SK-N-SH (cell line): ENCODE results near the gene NDUFS3. TPM values are rescaled to one million over a fixed set of nuclear protein-coding genes. Genes with fewer than 3 reads are reported as not detected.

Experiments used
- CTCF ChIA-PET: fragments of 300-600, 350-600 bp; formaldehyde crosslinking; extraction: SDS; loops from one replicate; lab custom pipeline; 2021; lab: Yijun Ruan, JAX
- POLR2A ChIA-PET: fragments of 350-600 bp; sonication (Branson Sonifier 250); formaldehyde crosslinking; extraction: SDS; loops from one replicate; lab custom pipeline; 2020; ENCODE audit warnings: antibody characterized with exemption, inconsistent platforms; lab: Yijun Ruan, JAX
- DNase-seq: peaks from one replicate; pipeline ENCODE4 v3.0.0; 2012
- H2AFZ ChIP-seq: fragments of 200-600 bp; sonication (generic); 2 replicates; pipeline ENCODE4 v1.8.1; 2016; ENCODE audit warnings: antibody characterized with exemption, mild to moderate bottlenecking, low read depth
- H3F3A ChIP-seq: fragments of 200-600 bp; sonication (generic); replicated peaks from 2 replicates; pipeline ENCODE3; 2016; ENCODE audit warnings: antibody characterized with exemption, mild to moderate bottlenecking; ENCODE audit not compliant: insufficient read depth
- H3K27ac ChIP-seq, 2 experiments: fragments of 200-500 bp in 1 of 2; fragments of 200-600 bp in 1 of 2; sonication (Bioruptor generic) in 1 of 2; sonication (generic), shearing (Covaris generic) in 1 of 2; 2 replicates each; pipeline versions ENCODE4 v1.5.1 to v1.6.1; 2014 to 2016; ENCODE audit warnings: low read depth in 2 of 2, inconsistent platforms in 1 of 2, low read length in 1 of 2, mild to moderate bottlenecking in 1 of 2, mixed read lengths in 1 of 2
- H3K27me3 ChIP-seq: fragments of 200-600 bp; sonication (generic), shearing (Covaris generic); 2 replicates; pipeline ENCODE4 v1.6.1; 2016; ENCODE audit warnings: mixed run types; ENCODE audit not compliant: insufficient read depth
- H3K36me3 ChIP-seq, 2 experiments: fragments of 200-500 bp in 1 of 2; fragments of 200-600 bp in 1 of 2; sonication (Bioruptor generic) in 1 of 2; sonication (generic) in 1 of 2; replicated peaks in 1 of 2; 2 replicates each; pipeline versions ENCODE3 to v1.5.1; 2014 to 2016; ENCODE audit warnings: low read length in 1 of 2, mild to moderate bottlenecking in 1 of 2; ENCODE audit not compliant: insufficient read depth in 2 of 2, control insufficient read depth in 1 of 2
- H3K4me1 ChIP-seq, 2 experiments: fragments of 200-500 bp in 1 of 2; fragments of 200-600 bp in 1 of 2; sonication (Bioruptor generic) in 1 of 2; sonication (generic), shearing (Covaris generic) in 1 of 2; 2 replicates each; pipeline versions ENCODE4 v1.5.1 to v1.6.1; 2014 to 2016; ENCODE audit warnings: low read depth in 1 of 2, low read length in 1 of 2, mixed run types in 1 of 2; ENCODE audit not compliant: insufficient read depth in 2 of 2, control insufficient read depth in 1 of 2
- H3K4me2 ChIP-seq: fragments of 200-600 bp; sonication (generic), shearing (Covaris generic); 2 replicates; pipeline ENCODE4 v1.6.1; 2017; ENCODE audit warnings: mixed run types
- H3K4me3 ChIP-seq, 2 experiments: fragments of 200-500 bp in 1 of 2; fragments of 200-600 bp in 1 of 2; sonication (Bioruptor generic) in 1 of 2; sonication (generic), shearing (Covaris generic) in 1 of 2; 2 replicates each; pipeline versions ENCODE4 v1.5.1 to v1.8.1; 2014 to 2016; ENCODE audit warnings: low read depth in 2 of 2, inconsistent platforms in 1 of 2, low read length in 1 of 2, mild to moderate bottlenecking in 1 of 2, mixed read lengths in 1 of 2, moderate library complexity in 1 of 2
- H3K79me2 ChIP-seq: fragments of 200-600 bp; sonication (generic); 2 replicates; pipeline ENCODE4 v1.8.1; 2017; ENCODE audit warnings: mild to moderate bottlenecking; ENCODE audit not compliant: insufficient read depth
- H3K9ac ChIP-seq: fragments of 200-600 bp; sonication (generic); 2 replicates; pipeline ENCODE4 v1.6.1; 2017; ENCODE audit warnings: mixed run types
- H3K9me2 ChIP-seq: fragments of 200-600 bp; sonication (generic); 2 replicates; pipeline ENCODE4 v1.6.1; 2017; ENCODE audit warnings: mixed run types
- H3K9me3 ChIP-seq: fragments of 200-600 bp; sonication (generic); 2 replicates; pipeline ENCODE4 v1.6.1; 2017; ENCODE audit warnings: mixed run types, mild to moderate bottlenecking, moderate library complexity
- H4K20me1 ChIP-seq: fragments of 200-600 bp; sonication (generic); 2 replicates; pipeline ENCODE4 v1.6.1; 2017; ENCODE audit warnings: mild to moderate bottlenecking, mixed run types; ENCODE audit not compliant: insufficient read depth
- EP300 ChIP-seq, 2 experiments: IDR thresholded peaks; 2 replicates each; pipeline versions ENCODE4 v1.4.0 to v1.6.1; 2012; ENCODE audit warnings: borderline replicate concordance in 1 of 2, low read depth in 1 of 2, low read length in 1 of 2
- FOSL2 ChIP-seq: IDR thresholded peaks from 2 replicates; pipeline ENCODE4 v1.4.0; 2012; ENCODE audit warnings: low read depth, mild to moderate bottlenecking, moderate library complexity, borderline replicate concordance
- FOXJ3 ChIP-seq: sonication (generic); formaldehyde crosslinking; IDR thresholded peaks from 2 replicates; pipeline ENCODE4 v1.5.1; 2020; ENCODE audit warnings: mild to moderate bottlenecking, missing genetic modification reagents
- FOXM1 ChIP-seq: IDR thresholded peaks from 2 replicates; pipeline ENCODE4 v1.4.0; 2012; ENCODE audit warnings: low read depth, mild to moderate bottlenecking
- GABPA ChIP-seq: IDR thresholded peaks from 2 replicates; pipeline ENCODE4 v1.4.0; 2012; ENCODE audit warnings: low read depth, mild to moderate bottlenecking
- GATA2 ChIP-seq: sonication (generic); formaldehyde crosslinking; IDR thresholded peaks from 2 replicates; pipeline ENCODE4 v1.5.0; 2020; ENCODE audit warnings: mild to moderate bottlenecking, missing genetic modification reagents
- JUND ChIP-seq: IDR thresholded peaks from 2 replicates; pipeline ENCODE4 v1.4.0; 2012
- NFIC ChIP-seq: IDR thresholded peaks from 2 replicates; pipeline ENCODE4 v1.4.0; 2012; ENCODE audit warnings: borderline replicate concordance
- POLR2AphosphoS5 ChIP-seq: IDR thresholded peaks from 2 replicates; pipeline ENCODE4 v1.6.1; 2012; ENCODE audit warnings: low read depth, low read length
- SMC3 ChIP-seq: IDR thresholded peaks from 2 replicates; pipeline ENCODE4 v1.6.1; 2012; ENCODE audit warnings: low read depth, low read length, improper control_type of control experiment
- TCF12 ChIP-seq: IDR thresholded peaks from 2 replicates; pipeline ENCODE4 v1.4.0; 2012
- TEAD4 ChIP-seq: IDR thresholded peaks from 2 replicates; pipeline ENCODE4 v1.4.0; 2012; ENCODE audit warnings: mild to moderate bottlenecking, borderline replicate concordance; ENCODE audit not compliant: insufficient read depth
- WGBS: methylation state at CpG from one replicate; pipeline ENCODE4 v1.1.6; 2017; ENCODE audit warnings: low lambda C conversion rate; 5-methylcytosine and 5-hydroxymethylcytosine counted together
- polyA plus RNA-seq, 3 experiments: library from polyadenylated mRNA; depleted of rRNA; stranded (reverse); fragments of >200 nt; gene quantifications; 2 replicates each; pipeline ENCODE4 v1.2.3, GENCODE V29; 2012
- TF ChIP-seq, protein P1 (sequence below): fragments of 150-350 bp; IDR thresholded peaks from 2 replicates; pipeline ENCODE4 v1.6.1; 2016; ENCODE audit warnings: mild to moderate bottlenecking, low read depth, low read length
- TF ChIP-seq, protein P2 (sequence below): IDR thresholded peaks from 2 replicates; pipeline ENCODE4 v1.6.1; 2012; ENCODE audit warnings: mild to moderate bottlenecking, low read depth, low read length, moderate library complexity

The NDUFS3 gene
- polyA plus RNA-seq, 1 of the 3 experiments (the other 2 are of a cell fraction), result 150 TPM

GRCh38 chr11:47566149-47566698, 12.7 kb upstream of the NDUFS3 start:
- H3K9ac ChIP-seq, result peak overlapping the region; percentile 96
- 47% methylated on average over 17 of the region's 17 CpGs for WGBS
- TF ChIP-seq, protein P1, sequence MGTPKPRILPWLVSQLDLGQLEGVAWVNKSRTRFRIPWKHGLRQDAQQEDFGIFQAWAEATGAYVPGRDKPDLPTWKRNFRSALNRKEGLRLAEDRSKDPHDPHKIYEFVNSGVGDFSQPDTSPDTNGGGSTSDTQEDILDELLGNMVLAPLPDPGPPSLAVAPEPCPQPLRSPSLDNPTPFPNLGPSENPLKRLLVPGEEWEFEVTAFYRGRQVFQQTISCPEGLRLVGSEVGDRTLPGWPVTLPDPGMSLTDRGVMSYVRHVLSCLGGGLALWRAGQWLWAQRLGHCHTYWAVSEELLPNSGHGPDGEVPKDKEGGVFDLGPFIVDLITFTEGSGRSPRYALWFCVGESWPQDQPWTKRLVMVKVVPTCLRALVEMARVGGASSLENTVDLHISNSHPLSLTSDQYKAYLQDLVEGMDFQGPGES, result no peak
- TF ChIP-seq EP300 (IDR thresholded peaks at IDR 0.05; ENCODE audit: borderline replicate concordance in 1 of 2, low read depth in 1 of 2, low read length in 1 of 2), result no peak
- TF ChIP-seq TEAD4, result no peak
- TF ChIP-seq NFIC, result no peak
- no peak for DNase-seq
- H4K20me1 ChIP-seq, result no peaks in the 10 kb centered on the region
- H3K4me1 ChIP-seq, result peaks cover 0 to 3% of the 10 kb centered on the region in 2 experiments; a peak in 3 of 4 replicates
- peak overlapping the region in 1 of 2 experiments; percentile 38; a peak in 1 of 4 replicates for H3K27ac ChIP-seq
- ChIA-PET POLR2A (interaction anchor here (0.5 to 3.7 kb wide), 4 partner anchors 12 to 99 kb away, joined by 3 to 18 read pairs (median 4); partner anchors contain the start of genes KBTBD4 and NDUFS3), CTCF (interaction anchor here (1.2 to 4.0 kb wide), 3 partner anchors 12 to 51 kb away, joined by 4 to 21 read pairs (median 4); partner anchors contain the start of gene CELF1)
- H3K27me3 ChIP-seq, result no peaks in the 10 kb centered on the region
- H3K79me2 ChIP-seq, result peaks cover 65% of the 10 kb centered on the region
- H3K9me3 ChIP-seq, result no peaks in the 10 kb centered on the region
- H3K9me2 ChIP-seq, result no peaks in the 10 kb centered on the region
- peak overlapping the region; percentile 86; the same call in 1 of the 2 replicates for H2AFZ ChIP-seq
- no peaks in the 10 kb centered on the region for H3F3A ChIP-seq
- peak overlapping the region; percentile 97 for H3K4me2 ChIP-seq
- H3K36me3 ChIP-seq, result peaks cover 2 to 8% of the 10 kb centered on the region in 2 experiments
- peak overlapping the region; percentile 68 to 97 for H3K4me3 ChIP-seq

DNA sequence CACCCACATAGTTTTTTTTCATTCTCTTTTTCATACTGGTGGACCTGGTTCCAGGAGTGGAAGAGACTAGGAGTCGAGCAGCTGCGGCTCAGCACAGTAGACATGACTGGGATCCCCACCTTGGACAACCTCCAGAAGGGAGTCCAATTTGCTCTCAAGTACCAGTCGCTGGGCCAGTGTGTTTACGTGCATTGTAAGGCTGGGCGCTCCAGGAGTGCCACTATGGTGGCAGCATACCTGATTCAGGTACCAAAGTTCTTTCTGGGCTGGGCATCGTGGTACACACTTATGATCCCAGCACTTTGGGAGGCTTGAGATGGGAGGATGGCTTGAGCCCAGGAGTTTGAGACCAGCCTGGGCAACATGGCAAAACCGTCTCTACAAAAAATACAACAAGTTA, 9.2 kb upstream of the NDUFS3 start:
- Histone ChIP-seq H3K36me3 (peaks cover 25 to 36% of the 10 kb centered on the region in 2 experiments), H3K4me2 (no peak overlapping the region), H4K20me1 (peaks cover 4% of the 10 kb centered on the region; the same call in 1 of the 2 replicates), H3F3A (no peaks in the 10 kb centered on the region), H3K9me3 (no peaks in the 10 kb centered on the region), H3K27ac (no peak overlapping the region), H3K9me2 (no peaks in the 10 kb centered on the region), H3K79me2 (peaks cover 78% of the 10 kb centered on the region), H2AFZ (no peak overlapping the region), H3K4me1 (peaks cover 7 to 10% of the 10 kb centered on the region in 2 experiments; a peak in 3 of 4 replicates), H3K27me3 (no peaks in the 10 kb centered on the region), H3K9ac (no peak overlapping the region), H3K4me3 (no peak overlapping the region)
- TF ChIP-seq POLR2AphosphoS5 (no peak), GABPA (no peak), SMC3 (no peak), FOSL2 (no peak), FOXJ3 (no peak), TCF12 (no peak), GATA2 (CRISPR knock-in tag) (no peak), EP300 (IDR thresholded peaks at IDR 0.05; ENCODE audit: borderline replicate concordance in 1 of 2, low read depth in 1 of 2, low read length in 1 of 2) (no peak), JUND (no peak), FOXM1 (no peak)
- TF ChIP-seq, protein P2, sequence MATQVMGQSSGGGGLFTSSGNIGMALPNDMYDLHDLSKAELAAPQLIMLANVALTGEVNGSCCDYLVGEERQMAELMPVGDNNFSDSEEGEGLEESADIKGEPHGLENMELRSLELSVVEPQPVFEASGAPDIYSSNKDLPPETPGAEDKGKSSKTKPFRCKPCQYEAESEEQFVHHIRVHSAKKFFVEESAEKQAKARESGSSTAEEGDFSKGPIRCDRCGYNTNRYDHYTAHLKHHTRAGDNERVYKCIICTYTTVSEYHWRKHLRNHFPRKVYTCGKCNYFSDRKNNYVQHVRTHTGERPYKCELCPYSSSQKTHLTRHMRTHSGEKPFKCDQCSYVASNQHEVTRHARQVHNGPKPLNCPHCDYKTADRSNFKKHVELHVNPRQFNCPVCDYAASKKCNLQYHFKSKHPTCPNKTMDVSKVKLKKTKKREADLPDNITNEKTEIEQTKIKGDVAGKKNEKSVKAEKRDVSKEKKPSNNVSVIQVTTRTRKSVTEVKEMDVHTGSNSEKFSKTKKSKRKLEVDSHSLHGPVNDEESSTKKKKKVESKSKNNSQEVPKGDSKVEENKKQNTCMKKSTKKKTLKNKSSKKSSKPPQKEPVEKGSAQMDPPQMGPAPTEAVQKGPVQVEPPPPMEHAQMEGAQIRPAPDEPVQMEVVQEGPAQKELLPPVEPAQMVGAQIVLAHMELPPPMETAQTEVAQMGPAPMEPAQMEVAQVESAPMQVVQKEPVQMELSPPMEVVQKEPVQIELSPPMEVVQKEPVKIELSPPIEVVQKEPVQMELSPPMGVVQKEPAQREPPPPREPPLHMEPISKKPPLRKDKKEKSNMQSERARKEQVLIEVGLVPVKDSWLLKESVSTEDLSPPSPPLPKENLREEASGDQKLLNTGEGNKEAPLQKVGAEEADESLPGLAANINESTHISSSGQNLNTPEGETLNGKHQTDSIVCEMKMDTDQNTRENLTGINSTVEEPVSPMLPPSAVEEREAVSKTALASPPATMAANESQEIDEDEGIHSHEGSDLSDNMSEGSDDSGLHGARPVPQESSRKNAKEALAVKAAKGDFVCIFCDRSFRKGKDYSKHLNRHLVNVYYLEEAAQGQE, result no peak
- no peak for DNase-seq
- WGBS, result 97% methylated on average over 6 of the region's 7 CpGs
- CTCF ChIA-PET, result no interaction called here
- POLR2A ChIA-PET, result interaction anchor here (2.1 kb wide), 1 partner anchor 9 kb away, joined by 4 read pairs; the partner anchor contains the start of genes KBTBD4 and NDUFS3
